ENCODE results near the gene GTPBP1. TPM values are rescaled to one million over a fixed set of nuclear protein-coding genes. Genes with fewer than 3 reads are reported as not detected.

Gene GTPBP1
- 7.0 to 10.8 TPM (median 10.7 TPM) in 5 replicates for total RNA-seq (2022; extraction: Qiagen RNA extraction)

DNA sequence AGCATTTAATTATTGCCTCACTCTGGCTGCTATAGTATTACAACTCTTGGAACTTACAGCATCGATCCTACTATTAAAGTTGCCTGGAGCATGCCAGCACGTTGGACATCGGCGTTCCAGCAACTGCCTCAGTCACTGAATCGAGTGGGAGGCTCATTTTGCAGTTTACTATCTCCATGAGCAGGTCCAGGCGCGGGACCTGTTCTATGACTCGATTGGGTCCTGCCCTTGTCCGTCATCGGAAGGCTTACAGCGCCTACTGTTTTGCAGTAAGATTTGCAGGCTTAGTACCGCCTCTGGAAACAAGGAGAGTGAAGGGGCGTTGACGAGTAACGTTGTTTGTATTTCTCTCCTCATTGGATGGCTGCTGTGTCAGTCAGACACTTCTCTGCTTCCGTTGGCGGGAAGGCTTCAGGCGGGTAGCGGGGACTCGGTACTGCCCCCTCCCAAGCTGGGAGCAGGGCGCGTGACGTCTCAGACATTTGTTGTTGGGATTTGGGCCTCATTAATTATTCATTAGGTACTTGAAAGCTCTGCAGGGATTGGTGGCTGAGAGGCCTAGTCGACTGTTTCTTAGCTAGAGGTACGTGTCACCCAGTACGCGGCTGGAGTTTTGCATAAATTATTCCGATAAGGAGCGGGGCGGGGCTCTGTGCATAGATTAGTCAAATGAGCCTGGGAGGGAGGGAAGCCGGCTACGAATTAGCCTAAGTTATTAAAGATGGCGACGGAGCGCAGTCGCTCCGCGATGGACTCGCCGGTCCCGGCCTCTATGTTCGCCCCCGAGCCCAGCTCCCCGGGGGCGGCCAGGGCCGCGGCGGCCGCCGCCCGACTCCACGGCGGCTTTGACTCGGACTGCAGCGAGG, at the start of gene GTPBP1:
Gene GTPBP1, plus strand, starts transcription at position 710 of the 866 bp plus-strand sequence. Its CDS starts 12 bp downstream, at position 722.

DNA sequence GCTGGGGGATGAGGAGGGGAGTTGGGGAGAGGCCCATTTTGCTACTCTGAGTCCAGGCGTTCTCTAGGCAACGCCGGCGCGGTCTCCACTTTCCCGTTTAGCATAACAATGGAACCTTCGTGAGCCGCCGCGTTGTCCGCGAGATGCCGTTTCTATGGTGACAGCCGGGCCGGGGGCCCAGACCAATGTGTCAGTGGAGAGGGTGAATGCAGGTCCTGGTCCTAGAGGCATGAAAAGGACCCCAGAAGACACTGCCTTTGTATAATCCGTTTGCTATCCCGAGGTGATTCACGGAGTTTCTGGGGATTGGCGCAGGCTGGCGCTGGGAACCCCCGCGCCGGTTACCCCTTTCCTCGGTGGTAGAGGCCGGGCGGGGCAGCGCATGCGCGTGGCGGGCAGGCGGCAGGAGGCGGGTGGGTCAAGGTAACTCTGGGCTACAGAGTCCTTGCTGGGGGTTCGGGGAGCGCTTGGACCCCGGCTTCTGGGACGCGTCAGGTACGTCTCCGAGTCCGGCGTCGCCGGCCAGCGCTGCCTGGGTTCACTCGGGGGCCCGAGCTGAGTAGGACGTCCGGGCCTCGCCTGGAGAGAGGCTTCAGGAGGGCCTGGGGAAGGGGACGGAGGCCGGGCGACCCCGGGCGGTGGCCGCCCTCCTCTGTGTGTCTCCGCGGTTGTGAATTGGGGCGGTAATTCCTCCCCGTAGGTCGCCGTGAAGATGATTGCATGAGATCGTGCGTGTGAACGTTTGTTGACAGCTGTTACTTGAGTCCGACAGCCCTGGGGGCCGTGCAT, 49.3 kb upstream of the GTPBP1 start, which contains the start of the genes CBY1 and FAM227A:
Gene CBY1, plus strand, starts transcription at position 383 of the 789 bp plus-strand sequence. CDS start 11,417 bp downstream, outside the sequence.
Gene FAM227A, minus strand, starts transcription at position 137 of the 789 bp plus-strand sequence. CDS start 6,224 bp downstream, outside the sequence.

DNA sequence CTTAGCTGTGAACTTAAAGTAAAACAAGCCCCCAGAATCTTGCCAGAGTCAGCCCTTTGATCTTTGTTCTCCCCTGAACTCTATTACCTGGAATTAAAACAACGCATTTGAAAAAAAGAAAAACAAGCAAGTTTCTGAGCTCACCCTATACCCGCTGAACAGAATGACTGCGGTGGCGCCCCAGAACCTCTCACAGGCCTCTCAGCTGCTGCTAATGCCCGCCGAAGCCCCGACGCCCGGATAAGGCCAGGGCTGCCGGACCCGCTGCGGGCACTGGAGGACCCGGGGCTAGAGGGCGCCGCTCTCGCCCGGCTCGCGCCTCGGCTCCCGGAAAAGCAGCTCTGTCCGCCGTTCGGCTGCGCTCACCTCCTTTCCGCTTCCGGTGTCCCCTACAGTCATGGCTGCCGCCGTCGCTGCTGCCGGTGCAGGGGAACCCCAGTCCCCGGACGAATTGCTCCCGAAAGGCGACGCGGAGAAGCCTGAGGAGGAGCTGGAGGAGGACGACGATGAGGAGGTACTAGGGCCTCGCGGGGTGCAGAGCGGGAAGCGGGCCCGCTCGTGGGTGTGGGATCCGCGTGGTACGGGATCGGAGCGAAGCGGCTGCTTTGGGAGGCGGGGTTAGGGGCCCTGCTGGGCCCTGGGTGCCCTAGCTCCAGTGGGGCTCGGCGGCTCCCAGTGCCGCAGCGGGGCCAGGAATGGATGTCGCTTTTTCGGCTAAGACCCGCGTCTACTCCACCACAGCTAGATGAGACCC, 24.0 kb upstream of the GTPBP1 start, which contains the start of gene TOMM22:
Gene TOMM22, plus strand, starts transcription at position 376 of the 754 bp plus-strand sequence. Its CDS starts 22 bp downstream, at position 398.

DNA sequence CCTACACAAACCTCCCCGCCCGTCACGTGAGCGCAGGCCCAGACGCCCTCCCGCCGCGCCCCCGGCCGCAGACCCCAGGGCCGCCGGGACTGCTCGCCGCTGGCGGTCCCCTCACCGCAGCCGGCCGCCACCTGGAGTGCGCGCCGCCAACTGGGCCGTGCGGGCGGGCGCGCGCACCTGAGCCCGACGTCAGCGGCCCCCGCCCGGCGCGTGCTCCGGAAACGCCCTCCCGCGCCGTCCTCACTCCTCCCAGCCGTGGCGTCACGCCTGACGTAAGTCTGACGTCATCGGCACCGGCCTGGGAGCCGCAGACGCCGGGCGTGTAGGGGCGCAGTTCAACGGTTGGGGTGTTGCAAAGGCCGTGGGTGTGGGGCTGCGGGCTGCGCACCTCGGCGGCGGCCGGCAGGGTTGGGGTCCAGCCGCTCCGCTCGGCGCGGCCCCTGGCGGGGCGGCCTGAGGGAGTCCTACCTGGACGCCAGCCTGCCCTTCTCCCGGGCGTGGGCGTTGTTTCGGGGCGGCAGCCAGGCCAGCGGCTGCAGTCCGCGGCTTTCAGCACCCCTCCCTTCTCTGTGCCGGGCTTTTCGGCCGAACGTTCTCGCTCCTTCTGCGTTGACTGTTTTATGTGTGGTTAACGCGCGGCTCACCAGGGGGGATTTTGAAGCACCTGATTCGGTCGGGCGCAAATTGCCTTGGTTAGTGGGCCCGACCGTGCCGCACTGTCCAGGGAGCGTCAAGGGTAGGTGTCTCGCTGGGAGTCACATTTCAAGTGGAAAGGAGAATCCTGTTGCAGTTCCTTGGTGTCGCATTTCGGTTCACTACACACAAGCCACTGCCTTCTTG, 4.7 kb upstream of the GTPBP1 start, which contains the start of gene JOSD1:
Gene JOSD1, minus strand, starts transcription at position 155 of the 840 bp plus-strand sequence. CDS start 956 bp downstream, outside the sequence.

DNA sequence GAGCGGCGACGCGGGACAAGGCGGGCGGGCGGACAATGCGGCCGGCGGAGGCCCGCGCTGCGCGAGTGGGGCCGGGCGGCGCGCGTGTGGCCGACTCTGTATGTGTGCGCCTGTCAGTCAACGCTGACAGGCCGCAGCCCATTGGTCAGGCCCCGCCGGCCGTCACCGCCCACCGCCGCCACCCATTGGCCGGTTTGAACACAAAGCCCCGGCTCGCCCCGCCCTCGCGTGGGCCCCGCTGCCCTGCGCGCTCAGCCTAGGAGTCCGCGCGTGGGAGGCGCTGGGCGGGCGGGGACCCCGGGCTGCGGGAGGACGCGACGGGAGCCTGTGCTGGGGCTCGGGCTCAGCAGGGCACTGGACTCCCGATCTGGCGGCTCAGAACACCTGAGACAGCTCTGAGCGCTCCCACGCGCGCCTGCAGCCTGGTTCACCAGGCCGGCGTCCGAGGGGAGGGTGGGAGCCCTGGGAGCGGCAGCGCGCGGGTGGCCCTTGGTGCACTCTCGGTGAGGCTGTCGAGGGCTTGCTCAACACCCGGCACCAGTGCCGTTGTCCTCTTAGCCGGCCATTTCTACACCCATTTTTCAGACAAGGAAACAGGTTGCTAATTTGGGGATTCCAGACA, 50.3 kb downstream of the GTPBP1 start, which contains the start of gene SUN2:
Gene SUN2, minus strand, starts transcription at position 88 of the 622 bp plus-strand sequence. CDS start 3,370 bp downstream, outside the sequence.

Other genes starting within 250 kb of the GTPBP1 start
- gene KDELR3, start 237.8 kb upstream of the GTPBP1 start, total RNA-seq (2022; extraction: Qiagen RNA extraction), result 16.8 to 22.5 TPM (median 20.2 TPM) in 5 replicates
- 87.0 to 97.2 TPM (median 88.3 TPM) in 5 replicates for gene DDX17, start 199.6 kb upstream of the GTPBP1 start, total RNA-seq (2022; extraction: Qiagen RNA extraction)
- gene DMC1, start 135.8 kb upstream of the GTPBP1 start, total RNA-seq (2022; extraction: Qiagen RNA extraction), result 2.6 to 5.5 TPM (median 5.0 TPM) in 5 replicates
- 0.46 to 1.1 TPM (median 0.80 TPM) in 5 replicates for gene FAM227A, start 49.6 kb upstream of the GTPBP1 start, total RNA-seq (2022; extraction: Qiagen RNA extraction)
- 15.0 to 17.1 TPM (median 16.1 TPM) in 5 replicates for gene CBY1, start 49.3 kb upstream of the GTPBP1 start, total RNA-seq (2022; extraction: Qiagen RNA extraction)
- gene TOMM22, start 24.0 kb upstream of the GTPBP1 start, total RNA-seq (2022; extraction: Qiagen RNA extraction), result 62.6 to 81.3 TPM (median 70.0 TPM) in 5 replicates
- 25.9 to 30.6 TPM (median 28.1 TPM) in 5 replicates for gene JOSD1, start 5.0 kb upstream of the GTPBP1 start, total RNA-seq (2022; extraction: Qiagen RNA extraction)
- gene SUN2, start 50.1 kb downstream of the GTPBP1 start, total RNA-seq (2022; extraction: Qiagen RNA extraction), result 23.8 to 38.4 TPM (median 36.7 TPM) in 5 replicates
- gene DNAL4, start 88.2 kb downstream of the GTPBP1 start, total RNA-seq (2022; extraction: Qiagen RNA extraction), result 9.2 to 11.8 TPM (median 10.7 TPM) in 5 replicates
- 10.5 to 15.3 TPM (median 11.9 TPM) in 5 replicates for gene NPTXR, start 138.1 kb downstream of the GTPBP1 start, total RNA-seq (2022; extraction: Qiagen RNA extraction)
- gene CBX6, start 166.3 kb downstream of the GTPBP1 start, total RNA-seq (2022; extraction: Qiagen RNA extraction), result 26.0 to 35.1 TPM (median 32.4 TPM) in 5 replicates